WTC11 (cell line): ENCODE results near the gene ZFYVE28.

Source experiments
- CBFB ChIP-seq: sonication (generic); formaldehyde crosslinking; IDR thresholded peaks from 2 replicates; pipeline ENCODE4 v1.8.1; 2022; ENCODE audit warnings: mild to moderate bottlenecking, low read depth, missing genetic modification reagents
- EMX1 ChIP-seq: fragments of 250-450 bp; sonication (Bioruptor Pico); IDR thresholded peaks from 2 replicates; pipeline ENCODE4 v1.8.0; 2021; ENCODE audit warnings: mild to moderate bottlenecking
- GABPB1 ChIP-seq: sonication (generic); formaldehyde crosslinking; IDR thresholded peaks from 2 replicates; pipeline ENCODE4 v1.8.1; 2023; ENCODE audit warnings: mild to moderate bottlenecking, missing genetic modification reagents
- NR1H2 ChIP-seq: sonication (generic); formaldehyde crosslinking; IDR thresholded peaks from 2 replicates; pipeline ENCODE4 v1.9.0; 2021; ENCODE audit warnings: mild to moderate bottlenecking, moderate library complexity, missing genetic modification reagents
- SP1 ChIP-seq: sonication (generic); formaldehyde crosslinking; conservative IDR thresholded peaks from 2 replicates; pipeline ENCODE4 v1.8.1; 2022; ENCODE audit warnings: missing genetic modification reagents
- TCF7 ChIP-seq: sonication (generic); formaldehyde crosslinking; IDR thresholded peaks from 2 replicates; pipeline ENCODE4 v1.8.0; 2022; ENCODE audit warnings: mild to moderate bottlenecking, low read depth, missing genetic modification reagents, moderate library complexity
- ZNF121 ChIP-seq: sonication (generic); formaldehyde crosslinking; IDR thresholded peaks from 2 replicates; pipeline ENCODE4 v1.8.0; 2023; ENCODE audit warnings: missing genetic modification reagents
- TF ChIP-seq, protein P1 (sequence below): sonication (generic); formaldehyde crosslinking; IDR thresholded peaks from 2 replicates; pipeline ENCODE4 v1.8.1; 2023; ENCODE audit warnings: mild to moderate bottlenecking, missing genetic modification reagents, moderate library complexity
- TF ChIP-seq, protein P2 (sequence below): fragments of 200-600 bp; IDR thresholded peaks from 2 replicates; pipeline ENCODE4 v1.8.0; 2022; ENCODE audit warnings: antibody characterized with exemption
- TF ChIP-seq, protein P3 (sequence below): sonication (generic); formaldehyde crosslinking; IDR thresholded peaks from 2 replicates; pipeline ENCODE4 v1.8.1; 2022; ENCODE audit warnings: missing genetic modification reagents, borderline replicate concordance
- TF ChIP-seq, protein P4 (sequence below): fragments of 250-450 bp; sonication (Bioruptor Pico); IDR thresholded peaks from 2 replicates; pipeline ENCODE4 v1.9.0; 2021; ENCODE audit warnings: mild to moderate bottlenecking
- TF ChIP-seq, protein P5 (sequence below): sonication (generic); formaldehyde crosslinking; IDR thresholded peaks from 2 replicates; pipeline ENCODE4 v1.8.0; 2022; ENCODE audit warnings: mild to moderate bottlenecking, missing genetic modification reagents

DNA sequence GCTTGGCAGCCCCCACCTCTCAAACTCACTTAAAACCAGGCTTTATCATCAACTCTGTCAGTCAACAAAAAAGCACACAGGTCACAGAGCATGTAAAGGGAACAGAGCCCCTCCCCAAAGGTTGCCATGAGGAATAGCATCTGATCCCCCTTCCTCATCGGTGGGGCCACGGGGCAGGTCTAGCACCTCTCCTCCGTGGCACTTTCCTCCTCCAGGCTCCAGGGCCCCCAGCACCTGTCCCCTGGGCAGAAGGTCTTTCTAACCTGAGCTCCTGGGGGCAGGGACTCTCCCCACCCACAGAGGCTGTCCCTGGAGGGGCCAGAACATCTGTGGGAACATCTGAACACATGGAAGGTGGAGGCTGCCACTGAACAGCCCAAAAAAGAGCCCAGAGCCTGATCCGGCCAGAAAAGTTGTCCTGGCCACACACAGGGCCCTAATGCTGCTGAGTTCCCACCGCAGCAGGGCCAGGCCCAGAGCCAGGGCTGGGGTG is 65.7 kb downstream of the ZFYVE28 start:
- TF ChIP-seq, protein P1, sequence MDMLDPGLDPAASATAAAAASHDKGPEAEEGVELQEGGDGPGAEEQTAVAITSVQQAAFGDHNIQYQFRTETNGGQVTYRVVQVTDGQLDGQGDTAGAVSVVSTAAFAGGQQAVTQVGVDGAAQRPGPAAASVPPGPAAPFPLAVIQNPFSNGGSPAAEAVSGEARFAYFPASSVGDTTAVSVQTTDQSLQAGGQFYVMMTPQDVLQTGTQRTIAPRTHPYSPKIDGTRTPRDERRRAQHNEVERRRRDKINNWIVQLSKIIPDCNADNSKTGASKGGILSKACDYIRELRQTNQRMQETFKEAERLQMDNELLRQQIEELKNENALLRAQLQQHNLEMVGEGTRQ (CRISPR knock-in tag): no peak
- TF ChIP-seq EMX1 (CRISPR knock-in tag) (no peak), CBFB (CRISPR knock-in tag) (no peak), TCF7 (CRISPR knock-in tag) (no peak), ZNF121 (no peak), NR1H2 (no peak), SP1 (CRISPR knock-in tag) (no peak), GABPB1 (CRISPR knock-in tag) (no peak)
- TF ChIP-seq, protein P2, sequence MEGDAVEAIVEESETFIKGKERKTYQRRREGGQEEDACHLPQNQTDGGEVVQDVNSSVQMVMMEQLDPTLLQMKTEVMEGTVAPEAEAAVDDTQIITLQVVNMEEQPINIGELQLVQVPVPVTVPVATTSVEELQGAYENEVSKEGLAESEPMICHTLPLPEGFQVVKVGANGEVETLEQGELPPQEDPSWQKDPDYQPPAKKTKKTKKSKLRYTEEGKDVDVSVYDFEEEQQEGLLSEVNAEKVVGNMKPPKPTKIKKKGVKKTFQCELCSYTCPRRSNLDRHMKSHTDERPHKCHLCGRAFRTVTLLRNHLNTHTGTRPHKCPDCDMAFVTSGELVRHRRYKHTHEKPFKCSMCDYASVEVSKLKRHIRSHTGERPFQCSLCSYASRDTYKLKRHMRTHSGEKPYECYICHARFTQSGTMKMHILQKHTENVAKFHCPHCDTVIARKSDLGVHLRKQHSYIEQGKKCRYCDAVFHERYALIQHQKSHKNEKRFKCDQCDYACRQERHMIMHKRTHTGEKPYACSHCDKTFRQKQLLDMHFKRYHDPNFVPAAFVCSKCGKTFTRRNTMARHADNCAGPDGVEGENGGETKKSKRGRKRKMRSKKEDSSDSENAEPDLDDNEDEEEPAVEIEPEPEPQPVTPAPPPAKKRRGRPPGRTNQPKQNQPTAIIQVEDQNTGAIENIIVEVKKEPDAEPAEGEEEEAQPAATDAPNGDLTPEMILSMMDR: no peak
- TF ChIP-seq, protein P3, sequence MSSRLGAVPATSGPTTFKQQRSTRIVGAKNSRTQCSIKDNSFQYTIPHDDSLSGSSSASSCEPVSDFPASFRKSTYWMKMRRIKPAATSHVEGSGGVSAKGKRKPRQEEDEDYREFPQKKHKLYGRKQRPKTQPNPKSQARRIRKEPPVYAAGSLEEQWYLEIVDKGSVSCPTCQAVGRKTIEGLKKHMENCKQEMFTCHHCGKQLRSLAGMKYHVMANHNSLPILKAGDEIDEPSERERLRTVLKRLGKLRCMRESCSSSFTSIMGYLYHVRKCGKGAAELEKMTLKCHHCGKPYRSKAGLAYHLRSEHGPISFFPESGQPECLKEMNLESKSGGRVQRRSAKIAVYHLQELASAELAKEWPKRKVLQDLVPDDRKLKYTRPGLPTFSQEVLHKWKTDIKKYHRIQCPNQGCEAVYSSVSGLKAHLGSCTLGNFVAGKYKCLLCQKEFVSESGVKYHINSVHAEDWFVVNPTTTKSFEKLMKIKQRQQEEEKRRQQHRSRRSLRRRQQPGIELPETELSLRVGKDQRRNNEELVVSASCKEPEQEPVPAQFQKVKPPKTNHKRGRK (CRISPR knock-in tag): no peak
- TF ChIP-seq, protein P4, sequence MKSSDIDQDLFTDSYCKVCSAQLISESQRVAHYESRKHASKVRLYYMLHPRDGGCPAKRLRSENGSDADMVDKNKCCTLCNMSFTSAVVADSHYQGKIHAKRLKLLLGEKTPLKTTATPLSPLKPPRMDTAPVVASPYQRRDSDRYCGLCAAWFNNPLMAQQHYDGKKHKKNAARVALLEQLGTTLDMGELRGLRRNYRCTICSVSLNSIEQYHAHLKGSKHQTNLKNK (CRISPR knock-in tag): no peak
- TF ChIP-seq, protein P5, sequence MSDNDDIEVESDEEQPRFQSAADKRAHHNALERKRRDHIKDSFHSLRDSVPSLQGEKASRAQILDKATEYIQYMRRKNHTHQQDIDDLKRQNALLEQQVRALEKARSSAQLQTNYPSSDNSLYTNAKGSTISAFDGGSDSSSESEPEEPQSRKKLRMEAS (CRISPR knock-in tag): no peak
